ENCODE data around the gene BABAM2.
"Not testable (repeated sequence)": the region's sequence is repeated elsewhere in the genome, so short reads cannot be mapped to it uniquely, and the experiment has no call there.

The BABAM2 gene

GRCh38 chr2:27972311-27972710, 81.8 kb downstream of the BABAM2 start:
- TF ChIP-seq CTCF (IDR thresholded peaks at IDR 0.05; ENCODE audit: extremely low read depth, missing control alignments) = no peak
- DNase-seq (ENCODE audit: low spot score) = no peak

- TF ChIP-seq CTCF (IDR thresholded peaks at IDR 0.05; ENCODE audit: extremely low read depth, missing control alignments) = no peak
- DNase-seq (ENCODE audit: low spot score) = no peak
These were observed 83.1 kb downstream of the BABAM2 start for GRCh38 chr2:27973592-27973991.

- no peak for TF ChIP-seq CTCF (IDR thresholded peaks at IDR 0.05; ENCODE audit: extremely low read depth, missing control alignments)
- no peak for DNase-seq (ENCODE audit: low spot score)
These were observed 85.8 kb downstream of the BABAM2 start for GRCh38 chr2:27976308-27976707.

GRCh38 chr2:27977731-27978312, 87.3 kb downstream of the BABAM2 start:
- TF ChIP-seq CTCF (IDR thresholded peaks at IDR 0.05; ENCODE audit: extremely low read depth, missing control alignments) = no peak
- DNase-seq (ENCODE audit: low spot score) = no peak

- not testable (repeated sequence) for DNase-seq (ENCODE audit: low spot score)
These were observed 88.2 kb downstream of the BABAM2 start for GRCh38 chr2:27978761-27979160.

- no peak for DNase-seq (ENCODE audit: low spot score)
- TF ChIP-seq CTCF (IDR thresholded peaks at IDR 0.05; ENCODE audit: extremely low read depth, missing control alignments) = no peak
These were observed 89.7 kb downstream of the BABAM2 start for GRCh38 chr2:27980242-27980641.

GRCh38 chr2:27984153-27984552, 93.6 kb downstream of the BABAM2 start:
- DNase-seq (ENCODE audit: low spot score) = no peak
- TF ChIP-seq CTCF (IDR thresholded peaks at IDR 0.05; ENCODE audit: extremely low read depth, missing control alignments) = no peak

DNA sequence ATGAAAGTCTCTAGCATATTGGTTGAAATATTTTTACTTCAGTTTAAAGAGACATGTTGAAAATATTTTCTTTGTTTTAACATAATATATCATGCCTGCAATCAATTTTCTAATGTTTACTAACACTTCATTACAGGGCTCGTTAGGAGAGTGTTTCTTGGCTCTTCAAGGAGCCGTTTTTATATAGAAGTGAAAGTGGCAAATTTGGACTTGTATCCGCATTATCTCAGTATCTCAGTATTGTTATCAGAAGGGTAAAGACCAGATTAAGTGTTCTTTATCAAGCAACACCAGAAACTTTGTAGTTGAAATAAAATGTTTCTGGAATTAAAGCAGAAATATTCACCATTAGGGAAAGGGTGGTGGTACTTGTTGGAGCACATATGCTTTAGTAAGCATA, 97.8 kb downstream of the BABAM2 start:
- TF ChIP-seq CTCF (IDR thresholded peaks at IDR 0.05; ENCODE audit: extremely low read depth, missing control alignments) = no peak
- DNase-seq (ENCODE audit: low spot score) = no peak
